HCT116 (cell line): ENCODE results near the gene BNC2.

Experiments used
- CEBPB ChIP-seq: IDR thresholded peaks from 2 replicates; pipeline ENCODE4 v1.6.1; 2012; ENCODE audit warnings: low read depth
- EZH2 ChIP-seq: fragments of 200-600 bp; sonication (generic); IDR thresholded peaks from 2 replicates; pipeline ENCODE4 v1.6.1; 2017; ENCODE audit warnings: antibody characterized with exemption, mixed run types
- FOSL1 ChIP-seq: IDR thresholded peaks from 2 replicates; pipeline ENCODE4 v1.6.1; 2012; ENCODE audit warnings: low read depth
- POLR2AphosphoS5 ChIP-seq: IDR thresholded peaks from 2 replicates; pipeline ENCODE4 v1.6.1; 2011; ENCODE audit warnings: mild to moderate bottlenecking, low read depth, low read length, moderate library complexity
- RAD21 ChIP-seq: IDR thresholded peaks from 2 replicates; pipeline ENCODE4 v1.6.1; 2012; ENCODE audit warnings: low read depth, mild to moderate bottlenecking
- TCF7L2 ChIP-seq: IDR thresholded peaks from 2 replicates; pipeline ENCODE4 v1.7.0; 2011; ENCODE audit warnings: borderline replicate concordance, inconsistent platforms; ENCODE audit not compliant: insufficient read depth, insufficient read length; ENCODE audit errors: extremely low read depth
- TF ChIP-seq, protein P1 (sequence below), 3 experiments: fragments of 200-600 bp in 1 of 3; sonication (generic) in 1 of 3; IDR thresholded peaks in 2 of 3; conservative IDR thresholded peaks in 1 of 3; 2 replicates each; pipeline ENCODE4 v1.5.1; 2012 to 2017; ENCODE audit warnings: low read depth in 2 of 3, low read length in 2 of 3, antibody characterized with exemption in 1 of 3, borderline replicate concordance in 1 of 3, control low read depth in 1 of 3, mild to moderate bottlenecking in 1 of 3, mixed read lengths in 1 of 3, mixed run types in 1 of 3, moderate library complexity in 1 of 3; ENCODE audit not compliant: insufficient read depth in 1 of 3
- TF ChIP-seq, protein P2 (sequence below): IDR thresholded peaks from 2 replicates; pipeline ENCODE4 v1.6.1; 2011; ENCODE audit warnings: mild to moderate bottlenecking, low read length, moderate library complexity; ENCODE audit not compliant: insufficient replicate concordance; ENCODE audit errors: extremely low read depth

DNA sequence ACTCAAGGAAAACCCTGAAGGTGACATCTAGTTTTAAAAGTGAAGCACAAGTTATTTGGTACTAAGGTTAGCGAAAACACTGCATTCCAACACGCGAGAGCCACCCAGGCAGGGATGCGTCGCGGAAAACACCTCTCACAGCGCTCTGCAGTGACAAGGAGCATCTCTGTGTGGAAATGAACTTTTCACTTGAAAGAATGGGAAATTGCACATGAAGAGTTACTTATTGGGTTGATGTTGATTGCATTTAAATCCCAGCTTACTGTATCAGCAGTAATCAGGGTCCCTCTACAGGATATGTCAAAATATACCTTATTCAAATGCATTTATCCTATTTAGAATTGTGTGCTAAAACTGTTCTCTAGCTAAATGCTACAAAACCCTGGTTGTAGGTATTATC, 144.4 kb downstream of the BNC2 start:
- TF ChIP-seq, protein P1, sequence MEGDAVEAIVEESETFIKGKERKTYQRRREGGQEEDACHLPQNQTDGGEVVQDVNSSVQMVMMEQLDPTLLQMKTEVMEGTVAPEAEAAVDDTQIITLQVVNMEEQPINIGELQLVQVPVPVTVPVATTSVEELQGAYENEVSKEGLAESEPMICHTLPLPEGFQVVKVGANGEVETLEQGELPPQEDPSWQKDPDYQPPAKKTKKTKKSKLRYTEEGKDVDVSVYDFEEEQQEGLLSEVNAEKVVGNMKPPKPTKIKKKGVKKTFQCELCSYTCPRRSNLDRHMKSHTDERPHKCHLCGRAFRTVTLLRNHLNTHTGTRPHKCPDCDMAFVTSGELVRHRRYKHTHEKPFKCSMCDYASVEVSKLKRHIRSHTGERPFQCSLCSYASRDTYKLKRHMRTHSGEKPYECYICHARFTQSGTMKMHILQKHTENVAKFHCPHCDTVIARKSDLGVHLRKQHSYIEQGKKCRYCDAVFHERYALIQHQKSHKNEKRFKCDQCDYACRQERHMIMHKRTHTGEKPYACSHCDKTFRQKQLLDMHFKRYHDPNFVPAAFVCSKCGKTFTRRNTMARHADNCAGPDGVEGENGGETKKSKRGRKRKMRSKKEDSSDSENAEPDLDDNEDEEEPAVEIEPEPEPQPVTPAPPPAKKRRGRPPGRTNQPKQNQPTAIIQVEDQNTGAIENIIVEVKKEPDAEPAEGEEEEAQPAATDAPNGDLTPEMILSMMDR (IDR thresholded peaks at IDR 0.05 in 2 of 3, conservative IDR thresholded peaks at IDR 0.05 in 1 of 3; ENCODE audit: borderline replicate concordance in 1 of 3, insufficient read depth in 1 of 3, low read depth in 2 of 3, low read length in 2 of 3): no peak
- TF ChIP-seq RAD21 (no peak), POLR2AphosphoS5 (no peak), EZH2 (no peak), TCF7L2 (no peak), FOSL1 (no peak), CEBPB (no peak)
- TF ChIP-seq, protein P2, sequence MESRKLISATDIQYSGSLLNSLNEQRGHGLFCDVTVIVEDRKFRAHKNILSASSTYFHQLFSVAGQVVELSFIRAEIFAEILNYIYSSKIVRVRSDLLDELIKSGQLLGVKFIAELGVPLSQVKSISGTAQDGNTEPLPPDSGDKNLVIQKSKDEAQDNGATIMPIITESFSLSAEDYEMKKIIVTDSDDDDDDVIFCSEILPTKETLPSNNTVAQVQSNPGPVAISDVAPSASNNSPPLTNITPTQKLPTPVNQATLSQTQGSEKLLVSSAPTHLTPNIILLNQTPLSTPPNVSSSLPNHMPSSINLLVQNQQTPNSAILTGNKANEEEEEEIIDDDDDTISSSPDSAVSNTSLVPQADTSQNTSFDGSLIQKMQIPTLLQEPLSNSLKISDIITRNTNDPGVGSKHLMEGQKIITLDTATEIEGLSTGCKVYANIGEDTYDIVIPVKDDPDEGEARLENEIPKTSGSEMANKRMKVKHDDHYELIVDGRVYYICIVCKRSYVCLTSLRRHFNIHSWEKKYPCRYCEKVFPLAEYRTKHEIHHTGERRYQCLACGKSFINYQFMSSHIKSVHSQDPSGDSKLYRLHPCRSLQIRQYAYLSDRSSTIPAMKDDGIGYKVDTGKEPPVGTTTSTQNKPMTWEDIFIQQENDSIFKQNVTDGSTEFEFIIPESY: no peak
